GM18517 (cell line): ENCODE data around the gene SLIT3.

Source experiments
- ATAC-seq: cut with Tn5 transposase; IDR thresholded peaks from one replicate; pipeline ENCODE4 v1.9.1; 2021; ENCODE audit warnings: mild to moderate bottlenecking, moderate library complexity; ENCODE audit not compliant: unreplicated experiment

The SLIT3 gene

GRCh38 chr5:168976311-168976970, 324.5 kb downstream of the SLIT3 start:
- ATAC-seq, result no peak

DNA sequence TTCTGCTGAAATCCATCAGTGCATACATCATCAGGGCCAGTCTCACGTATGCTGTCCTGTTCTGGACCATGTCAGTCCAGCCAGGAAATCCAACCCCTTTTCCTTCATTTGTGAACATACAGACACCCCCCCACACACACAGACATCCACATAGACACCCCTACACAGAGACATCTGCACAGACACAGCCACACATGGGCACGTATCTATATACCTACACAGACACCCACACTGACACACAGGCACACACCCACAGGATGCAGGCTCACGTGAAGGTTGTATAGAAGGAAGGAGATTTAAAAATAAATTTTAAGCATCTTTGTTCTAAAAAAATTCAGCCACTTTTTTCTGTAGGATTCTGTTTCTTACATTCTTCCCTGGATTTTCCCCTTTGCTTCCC, 325.6 kb downstream of the SLIT3 start:
- no peak for ATAC-seq

DNA sequence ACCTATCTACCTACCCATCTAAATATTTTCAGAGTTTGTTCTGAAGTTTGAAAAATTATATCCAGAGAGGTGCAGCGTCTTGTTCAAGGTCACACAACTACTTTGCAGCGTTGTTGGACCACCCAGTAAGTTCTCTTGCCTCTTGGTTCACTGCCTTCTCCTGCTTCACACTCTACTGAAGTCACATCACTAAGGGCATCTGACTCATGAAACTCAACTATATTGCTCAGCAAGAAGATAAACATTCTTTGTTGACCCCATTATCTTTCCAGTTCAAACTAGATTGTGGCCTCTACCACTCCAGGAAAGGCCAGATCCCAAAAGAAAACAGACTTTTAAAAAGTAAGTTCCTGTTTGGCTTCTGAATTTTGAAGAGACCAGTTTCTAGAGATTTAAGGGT, 326.9 kb downstream of the SLIT3 start:
- ATAC-seq, result no peak

GRCh38 chr5:168972731-168973130, 328.2 kb downstream of the SLIT3 start:
- ATAC-seq, result no peak

DNA sequence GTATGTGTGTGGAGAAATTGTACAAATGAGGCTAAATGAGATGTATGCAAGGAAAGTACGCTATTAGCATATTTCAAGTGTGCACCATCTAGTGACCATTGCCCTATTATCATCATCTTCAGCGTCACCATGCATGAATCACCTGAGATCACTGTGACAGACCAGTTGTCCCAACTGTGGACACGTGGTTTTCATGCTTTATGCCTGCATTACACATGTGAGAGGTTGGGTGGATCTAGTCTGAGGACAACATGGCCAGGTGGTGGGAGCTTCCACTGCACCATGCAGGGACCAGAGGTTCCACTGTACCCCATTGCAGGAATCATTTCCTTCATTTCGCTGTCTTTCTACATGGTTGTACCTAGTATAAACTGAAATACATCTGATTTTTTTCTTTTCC, 329.8 kb downstream of the SLIT3 start:
- no peak for ATAC-seq

GRCh38 chr5:168969326-168969886, 331.5 kb downstream of the SLIT3 start:
- no peak for ATAC-seq

- ATAC-seq, result no peak
Measured at GRCh38 chr5:168967882-168968620, 332.9 kb downstream of the SLIT3 start.

GRCh38 chr5:168965638-168966037, 335.3 kb downstream of the SLIT3 start:
- no peak for ATAC-seq

DNA sequence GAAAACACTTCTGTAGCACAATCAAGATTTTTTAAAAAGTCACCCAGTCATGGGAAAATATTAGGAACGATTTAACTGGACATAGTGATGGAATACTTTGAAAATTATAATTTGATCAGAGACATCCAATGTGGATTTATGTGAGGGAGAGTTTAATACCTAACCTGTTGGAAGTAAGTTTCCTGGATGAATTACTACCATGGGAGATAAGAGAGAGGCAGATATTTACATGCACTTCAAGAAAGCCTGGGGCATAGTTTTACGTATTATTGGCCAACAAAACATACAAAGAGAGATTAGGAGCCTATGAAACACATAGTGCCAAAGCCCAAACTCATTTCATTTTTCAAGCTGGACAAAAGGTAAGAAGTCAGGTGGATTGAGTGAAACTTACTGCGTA, 336.8 kb downstream of the SLIT3 start:
- ATAC-seq, result no peak

GRCh38 chr5:168962306-168962705, 338.6 kb downstream of the SLIT3 start:
- no peak for ATAC-seq

GRCh38 chr5:168961681-168962080, 339.3 kb downstream of the SLIT3 start:
- no peak for ATAC-seq

DNA sequence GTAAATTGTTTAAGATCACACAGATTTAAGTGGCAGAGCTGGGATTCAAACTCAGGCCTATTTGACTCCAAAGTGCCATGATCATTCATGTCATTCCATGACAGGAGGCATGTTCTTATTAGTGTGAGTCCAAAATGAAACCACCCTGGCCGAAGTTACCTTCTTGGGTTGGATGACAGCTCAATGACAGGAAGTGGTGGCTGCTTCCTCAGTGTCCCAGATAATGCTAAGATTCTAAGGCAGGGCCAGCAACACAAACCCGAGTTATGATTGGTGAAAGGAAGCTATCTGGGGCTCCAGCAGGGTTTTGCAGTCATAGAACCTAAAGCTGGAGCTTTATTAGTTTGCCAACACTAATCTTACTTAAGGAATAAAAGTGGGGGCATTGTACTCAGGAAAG, 340.4 kb downstream of the SLIT3 start:
- no peak for ATAC-seq

DNA sequence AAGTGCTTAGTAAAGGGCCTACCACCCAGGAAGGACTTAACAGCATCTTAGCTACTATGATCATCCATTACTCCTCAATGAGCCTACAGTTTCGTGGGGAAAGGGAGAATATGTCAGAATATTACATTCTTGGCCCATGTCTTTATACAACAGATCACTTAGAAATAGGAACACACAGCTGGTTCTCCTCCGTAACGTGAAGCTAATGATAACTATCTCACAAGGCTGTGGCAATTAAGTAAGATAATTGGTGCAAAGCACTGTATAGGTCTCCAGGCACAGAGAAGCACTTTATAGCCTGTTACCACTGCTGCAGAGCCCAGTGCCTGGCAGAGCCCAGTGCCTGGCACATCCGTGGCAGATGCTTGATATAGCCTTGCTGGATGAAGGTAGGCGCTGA, 347.6 kb downstream of the SLIT3 start:
- ATAC-seq, result no peak

DNA sequence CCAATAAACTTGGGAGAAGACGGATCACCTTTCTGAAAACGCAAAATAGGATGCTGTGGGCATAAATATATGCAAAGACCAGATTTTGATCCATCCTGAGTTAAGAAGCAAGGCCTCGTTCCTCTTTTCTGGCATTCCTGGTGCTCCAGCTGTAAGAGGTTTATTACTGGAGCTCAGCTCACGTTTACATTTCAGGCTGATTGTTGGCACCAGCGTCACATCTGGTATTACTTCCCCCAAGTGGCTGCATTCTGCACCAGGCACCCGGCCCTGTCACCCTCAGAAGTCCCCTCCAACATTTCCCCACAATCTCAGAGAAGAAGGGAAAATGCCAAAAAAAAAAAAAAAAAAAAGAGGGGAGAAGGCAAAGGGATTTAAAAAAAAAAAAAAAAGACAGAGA, 348.7 kb downstream of the SLIT3 start:
- no peak for ATAC-seq

- no peak for ATAC-seq
Measured at GRCh38 chr5:168951769-168952168, 349.2 kb downstream of the SLIT3 start.

GRCh38 chr5:168951356-168951755, 349.6 kb downstream of the SLIT3 start:
- ATAC-seq, result no peak

- ATAC-seq, result no peak
Measured at GRCh38 chr5:168950241-168950951, 350.5 kb downstream of the SLIT3 start.

GRCh38 chr5:168948746-168949145, 352.2 kb downstream of the SLIT3 start:
- ATAC-seq, result no peak

DNA sequence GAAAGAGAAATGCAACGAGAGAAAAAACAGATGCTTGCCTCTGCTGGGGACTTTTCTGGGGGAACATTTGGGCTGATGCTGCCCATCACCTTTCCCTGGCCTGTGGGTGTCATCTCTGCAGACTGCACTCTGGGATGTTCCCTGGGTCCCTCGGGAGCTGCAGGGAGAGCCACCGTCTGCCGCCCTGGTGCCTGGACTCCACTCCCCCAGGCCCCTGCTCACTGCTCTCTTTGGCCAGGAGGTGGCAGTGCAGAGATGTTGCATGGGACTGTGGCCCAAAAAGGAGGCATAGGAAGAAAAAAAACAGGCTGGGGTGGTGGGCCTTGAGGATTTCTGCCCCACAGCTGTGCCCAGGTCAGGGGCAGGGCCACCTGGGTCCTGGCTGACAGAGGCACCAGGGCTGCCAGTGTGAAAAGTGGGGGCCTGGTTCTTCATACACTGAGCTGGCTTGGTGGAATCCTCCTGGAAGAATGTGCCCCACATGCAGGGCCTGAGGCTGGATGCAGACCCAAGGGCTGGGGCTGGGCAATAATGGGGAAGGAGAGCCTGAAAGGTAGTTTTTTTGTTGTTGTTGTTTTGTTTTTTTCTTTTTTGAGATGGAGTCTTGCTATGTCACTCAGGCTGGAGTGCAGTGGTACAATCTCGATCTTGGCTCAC, 353.6 kb downstream of the SLIT3 start:
- no peak for ATAC-seq

- no peak for ATAC-seq
Measured at GRCh38 chr5:168946363-168946762, 354.6 kb downstream of the SLIT3 start.

DNA sequence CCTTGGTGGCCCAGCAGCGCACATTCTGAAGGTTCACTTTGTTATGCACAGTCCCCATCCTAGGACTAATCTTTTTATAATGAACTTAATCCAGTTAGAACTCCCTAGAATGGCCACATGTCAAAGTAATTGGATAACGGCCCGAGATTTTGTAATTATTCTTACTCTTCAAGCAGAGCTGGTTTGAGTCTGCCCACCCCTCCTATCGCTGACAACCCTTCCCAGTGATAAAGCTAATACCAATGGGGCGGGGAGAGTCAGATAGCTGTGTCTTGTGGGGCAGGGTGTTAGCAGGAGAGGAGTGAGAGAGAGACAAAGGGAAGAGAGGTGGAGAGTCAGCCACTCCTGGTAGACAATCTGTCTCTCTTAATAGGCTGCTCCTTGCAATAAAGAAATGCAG, 356.9 kb downstream of the SLIT3 start:
- no peak for ATAC-seq
